Neutrophil (primary cell): ENCODE results near the gene ZNF92.
"Not testable (repeated sequence)": the region's sequence is repeated elsewhere in the genome, so short reads cannot be mapped to it uniquely, and the experiment has no call there.

Source experiments
- H3K27ac ChIP-seq: fragments of 200-600 bp; sonication (generic); 2 replicates; pipeline ENCODE4 v1.5.1; 2016; ENCODE audit warnings: mild to moderate bottlenecking, moderate library complexity
- H3K27me3 ChIP-seq: fragments of 200-600 bp; sonication (generic); 2 replicates; pipeline ENCODE4 v1.6.0; 2016; ENCODE audit warnings: mild to moderate bottlenecking
- H3K36me3 ChIP-seq: fragments of 200-600 bp; sonication (generic); 2 replicates; pipeline ENCODE4 v1.5.1; 2017
- H3K4me1 ChIP-seq, 2 experiments: fragments of 200-600 bp in 1 of 2; sonication (generic) in 1 of 2; 1 replicate in 1 of 2; 2 replicates in 1 of 2; pipeline versions ENCODE4 v1.5.1 to v1.6.1; 2013 to 2016; ENCODE audit warnings: low read depth in 1 of 2, low read length in 1 of 2, mild to moderate bottlenecking in 1 of 2, moderate library complexity in 1 of 2; ENCODE audit not compliant: control insufficient read depth in 1 of 2, insufficient read depth in 1 of 2
- H3K4me3 ChIP-seq, 2 experiments: fragments of 200-600 bp in 1 of 2; sonication (generic) in 1 of 2; 1 replicate in 1 of 2; 2 replicates in 1 of 2; pipeline ENCODE4 v1.5.1; 2013 to 2016; ENCODE audit warnings: low read depth in 1 of 2, low read length in 1 of 2, mild to moderate bottlenecking in 1 of 2, moderate library complexity in 1 of 2
- H3K9me3 ChIP-seq: fragments of 200-600 bp; sonication (generic); 2 replicates; pipeline ENCODE4 v1.5.1; 2016
- CTCF ChIP-seq: fragments of 200-600 bp; sonication (generic); IDR thresholded peaks from 2 replicates; pipeline ENCODE4 v1.5.1; 2016; ENCODE audit warnings: antibody characterized with exemption

The ZNF92 gene

DNA sequence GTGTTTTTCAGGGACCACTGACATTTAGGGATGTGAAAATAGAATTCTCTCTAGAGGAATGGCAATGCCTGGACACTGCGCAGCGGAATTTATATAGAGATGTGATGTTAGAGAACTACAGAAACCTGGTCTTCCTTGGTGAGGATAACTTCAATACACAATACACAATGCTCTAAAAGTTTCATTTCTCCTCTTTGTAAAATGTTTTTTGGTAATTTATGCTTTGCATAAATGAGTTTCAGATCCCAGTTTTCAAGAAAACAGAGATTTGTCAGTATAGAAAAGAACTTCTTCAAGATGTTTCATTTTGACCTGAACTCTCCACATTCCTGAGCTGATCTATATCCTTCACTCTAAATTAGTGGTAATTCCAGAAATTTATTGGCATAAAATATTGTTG lies 14.2 kb downstream of the ZNF92 start:
- H3K4me1 ChIP-seq = no peaks in the 10 kb centered on the region
- peaks cover 4% of the 10 kb centered on the region for H3K9me3 ChIP-seq
- no peak for TF ChIP-seq CTCF
- peaks cover 19% of the 10 kb centered on the region for H3K36me3 ChIP-seq
- no peaks in the 10 kb centered on the region for H3K27me3 ChIP-seq
- H3K4me3 ChIP-seq = no peak overlapping the region
- no peak overlapping the region for H3K27ac ChIP-seq

DNA sequence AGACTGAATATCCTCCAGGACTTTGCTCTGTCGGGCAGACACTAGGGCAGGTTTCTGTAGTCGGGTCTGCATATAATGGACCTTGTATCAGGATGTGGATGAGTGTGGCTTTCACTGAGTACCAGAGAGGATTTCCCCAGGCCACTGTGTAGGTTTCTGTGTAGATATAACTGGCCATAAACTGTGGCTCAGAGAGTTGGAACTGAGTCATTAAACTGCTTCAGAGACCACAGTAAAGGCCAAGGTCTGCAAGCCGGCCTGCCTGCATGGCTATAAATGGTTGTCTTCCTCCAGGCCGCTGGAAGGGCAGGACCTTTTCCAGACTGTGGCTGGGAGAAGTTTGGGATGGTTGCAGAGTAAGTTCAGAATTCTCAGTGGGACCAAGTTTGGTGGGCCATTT lies 16.9 kb downstream of the ZNF92 start:
- H3K27ac ChIP-seq = no peak overlapping the region
- H3K4me1 ChIP-seq = no peaks in the 10 kb centered on the region
- peaks cover 12% of the 10 kb centered on the region for H3K9me3 ChIP-seq
- TF ChIP-seq CTCF = no peak
- H3K4me3 ChIP-seq = no peak overlapping the region
- peaks cover 22% of the 10 kb centered on the region for H3K36me3 ChIP-seq
- no peaks in the 10 kb centered on the region for H3K27me3 ChIP-seq

GRCh38 chr7:65397730-65398142 lies 24.1 kb downstream of the ZNF92 start:
- H3K27me3 ChIP-seq = no peaks in the 10 kb centered on the region
- no peak overlapping the region for H3K27ac ChIP-seq
- peaks cover 45% of the 10 kb centered on the region for H3K9me3 ChIP-seq
- H3K4me1 ChIP-seq = no peaks in the 10 kb centered on the region
- H3K4me3 ChIP-seq = no peak overlapping the region
- H3K36me3 ChIP-seq = peaks cover 21% of the 10 kb centered on the region
- TF ChIP-seq CTCF = no peak

DNA sequence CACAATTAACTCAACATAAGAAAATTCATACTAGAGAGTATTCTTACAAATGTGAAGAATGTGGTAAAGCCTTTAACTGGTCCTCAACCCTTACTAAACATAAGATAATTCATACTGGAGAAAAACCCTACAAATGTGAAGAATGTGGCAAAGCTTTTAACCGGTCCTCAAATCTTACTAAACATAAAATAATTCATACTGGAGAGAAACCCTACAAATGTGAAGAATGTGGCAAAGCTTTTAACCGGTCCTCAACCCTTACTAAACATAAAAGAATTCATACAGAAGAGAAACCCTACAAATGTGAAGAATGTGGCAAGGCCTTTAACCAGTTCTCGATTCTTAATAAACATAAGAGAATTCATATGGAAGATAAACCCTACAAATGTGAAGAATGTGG lies 25.0 kb downstream of the ZNF92 start:
- not testable (repeated sequence) for H3K4me3 ChIP-seq, H3K4me1 ChIP-seq, H3K27ac ChIP-seq, H3K27me3 ChIP-seq
- Histone ChIP-seq H3K36me3 (peaks cover 16% of the 10 kb centered on the region), H3K9me3 (peaks cover 45% of the 10 kb centered on the region)

DNA sequence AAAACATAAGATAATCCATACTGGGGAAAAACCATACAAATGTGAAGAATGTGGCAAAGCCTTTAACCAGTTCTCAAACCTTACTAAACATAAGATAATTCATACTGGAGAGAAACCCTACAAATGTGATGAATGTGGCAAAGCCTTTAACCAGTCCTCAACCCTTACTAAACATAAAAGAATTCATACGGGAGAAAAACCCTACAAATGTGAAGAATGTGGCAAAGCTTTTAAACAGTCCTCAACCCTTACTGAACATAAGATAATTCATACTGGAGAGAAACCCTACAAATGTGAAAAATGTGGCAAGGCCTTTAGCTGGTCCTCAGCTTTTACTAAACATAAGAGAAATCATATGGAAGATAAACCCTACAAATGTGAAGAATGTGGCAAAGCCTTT lies 25.4 kb downstream of the ZNF92 start:
- not testable (repeated sequence) for H3K4me3 ChIP-seq, H3K27ac ChIP-seq, H3K4me1 ChIP-seq, H3K27me3 ChIP-seq
- Histone ChIP-seq H3K9me3 (peaks cover 48% of the 10 kb centered on the region), H3K36me3 (peaks cover 16% of the 10 kb centered on the region)

DNA sequence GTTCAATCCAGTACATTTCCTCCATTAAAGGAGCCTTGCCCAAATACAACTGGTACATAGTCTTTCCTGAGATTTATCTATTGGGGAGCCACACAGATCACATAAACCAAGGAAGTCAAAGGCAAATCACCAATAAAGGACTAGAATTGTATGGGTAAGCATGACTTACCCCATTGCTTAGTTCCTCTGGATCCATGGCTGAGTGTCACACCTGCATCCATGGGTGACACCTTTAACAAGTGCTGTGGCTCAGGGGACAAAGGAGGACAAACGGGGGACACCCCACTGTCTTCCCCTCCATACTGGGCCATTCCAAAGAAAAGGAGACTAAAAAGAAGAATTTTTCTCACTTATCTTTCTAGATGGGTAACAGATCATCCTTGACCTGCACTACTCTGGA lies 30.4 kb downstream of the ZNF92 start:
- H3K36me3 ChIP-seq = peaks cover 6% of the 10 kb centered on the region
- H3K4me3 ChIP-seq = no peak overlapping the region
- TF ChIP-seq CTCF = no peak
- no peaks in the 10 kb centered on the region for H3K27me3 ChIP-seq
- peaks cover 36% of the 10 kb centered on the region for H3K9me3 ChIP-seq
- no peaks in the 10 kb centered on the region for H3K4me1 ChIP-seq
- H3K27ac ChIP-seq = no peak overlapping the region

DNA sequence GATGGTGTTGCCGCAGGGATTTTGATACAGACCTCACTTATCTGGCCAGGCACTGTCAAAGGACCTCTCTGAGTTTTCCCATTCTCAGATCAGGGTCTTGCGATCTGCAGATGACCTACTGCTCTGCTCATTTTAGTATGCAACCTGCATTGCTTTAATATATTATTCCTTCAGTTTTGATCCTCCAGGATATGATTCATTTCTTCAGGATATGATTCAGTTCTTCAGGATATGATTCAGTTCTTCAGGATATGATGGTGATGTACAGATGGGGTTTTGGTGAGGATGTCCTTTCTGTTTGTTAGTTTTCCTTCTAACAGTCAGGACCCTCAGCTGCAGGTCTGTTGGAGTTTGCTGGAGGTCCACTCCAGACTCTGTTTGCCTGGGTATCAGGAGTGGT lies 33.1 kb downstream of the ZNF92 start:
- H3K4me3 ChIP-seq, H3K27me3 ChIP-seq, H3K27ac ChIP-seq, H3K36me3 ChIP-seq, H3K4me1 ChIP-seq: not testable (repeated sequence)
- peaks cover 22% of the 10 kb centered on the region for H3K9me3 ChIP-seq
